T-helper 1 cell treated with Interleukin-12 subunit alpha and Interleukin-12 subunit beta and Interleukin-4 antibody, amounts not matched to agents 30 μg/mL and 1 μg/mL, for 36 hours (primary cell): ENCODE data around the gene EIF4H.
A peak's percentile ranks its signal among the peaks of the same experiment; 100 is the strongest.
"Not testable (repeated sequence)": the region's sequence is repeated elsewhere in the genome, so short reads cannot be mapped to it uniquely, and the experiment has no call there.

Experiments
- H3K27ac Mint-ChIP-seq: one replicate; pipeline ENCODE4 v1.8.0; 2021; ENCODE audit warnings: mild to moderate bottlenecking, mixed read lengths
- H3K27me3 Mint-ChIP-seq: one replicate; pipeline ENCODE4 v1.8.0; 2021; ENCODE audit warnings: low read depth, mixed read lengths
- H3K36me3 Mint-ChIP-seq: one replicate; pipeline ENCODE4 v1.8.0; 2021; ENCODE audit warnings: low read depth, mixed read lengths
- H3K4me1 Mint-ChIP-seq: one replicate; pipeline ENCODE4 v1.8.0; 2021; ENCODE audit warnings: low read depth, mixed read lengths
- H3K4me3 Mint-ChIP-seq: one replicate; pipeline ENCODE4 v1.8.0; 2021; ENCODE audit warnings: mild to moderate bottlenecking, moderate library complexity, mixed read lengths
- H3K9me3 Mint-ChIP-seq: one replicate; pipeline ENCODE4 v1.8.0; 2021; ENCODE audit warnings: mixed read lengths

The EIF4H gene

GRCh38 chr7:74221713-74222112, 47.6 kb downstream of the EIF4H start:
- no peaks in the 10 kb centered on the region for H3K9me3 Mint-ChIP-seq
- H3K27ac Mint-ChIP-seq, result no peak overlapping the region
- H3K4me1 Mint-ChIP-seq, result peaks cover 21% of the 10 kb centered on the region
- peaks cover 18% of the 10 kb centered on the region for H3K36me3 Mint-ChIP-seq
- H3K27me3 Mint-ChIP-seq, result no peaks in the 10 kb centered on the region
- H3K4me3 Mint-ChIP-seq, result no peak overlapping the region

GRCh38 chr7:74222851-74223710, 48.9 kb downstream of the EIF4H start:
- H3K4me1 Mint-ChIP-seq, result peaks cover 7% of the 10 kb centered on the region
- H3K9me3 Mint-ChIP-seq, result no peaks in the 10 kb centered on the region
- peaks cover 19% of the 10 kb centered on the region for H3K36me3 Mint-ChIP-seq
- H3K27me3 Mint-ChIP-seq, result no peaks in the 10 kb centered on the region
- no peak overlapping the region for H3K27ac Mint-ChIP-seq
- no peak overlapping the region for H3K4me3 Mint-ChIP-seq

GRCh38 chr7:74223711-74224510, 49.8 kb downstream of the EIF4H start:
- H3K4me3 Mint-ChIP-seq, result no peak overlapping the region
- no peaks in the 10 kb centered on the region for H3K27me3 Mint-ChIP-seq
- H3K9me3 Mint-ChIP-seq, result no peaks in the 10 kb centered on the region
- peaks cover 16% of the 10 kb centered on the region for H3K36me3 Mint-ChIP-seq
- peaks cover 4% of the 10 kb centered on the region for H3K4me1 Mint-ChIP-seq
- H3K27ac Mint-ChIP-seq, result no peak overlapping the region

- peaks cover 22% of the 10 kb centered on the region for H3K36me3 Mint-ChIP-seq
- H3K27me3 Mint-ChIP-seq, result no peaks in the 10 kb centered on the region
- H3K4me1 Mint-ChIP-seq, result peaks cover 8% of the 10 kb centered on the region
- no peak overlapping the region for H3K27ac Mint-ChIP-seq
- no peaks in the 10 kb centered on the region for H3K9me3 Mint-ChIP-seq
- no peak overlapping the region for H3K4me3 Mint-ChIP-seq
Observed at GRCh38 chr7:74224511-74224832, 50.3 kb downstream of the EIF4H start.

GRCh38 chr7:74224907-74225306, 50.8 kb downstream of the EIF4H start:
- H3K4me1 Mint-ChIP-seq, H3K27me3 Mint-ChIP-seq, H3K4me3 Mint-ChIP-seq, H3K9me3 Mint-ChIP-seq, H3K27ac Mint-ChIP-seq: not testable (repeated sequence)
- H3K36me3 Mint-ChIP-seq, result peaks cover 23% of the 10 kb centered on the region

- no peak overlapping the region for H3K4me3 Mint-ChIP-seq
- no peak overlapping the region for H3K27ac Mint-ChIP-seq
- peaks cover 23% of the 10 kb centered on the region for H3K36me3 Mint-ChIP-seq
- H3K4me1 Mint-ChIP-seq, result peaks cover 9% of the 10 kb centered on the region
- H3K27me3 Mint-ChIP-seq, result no peaks in the 10 kb centered on the region
- H3K9me3 Mint-ChIP-seq, result no peaks in the 10 kb centered on the region
Observed at GRCh38 chr7:74225400-74225799, 51.2 kb downstream of the EIF4H start.

GRCh38 chr7:74226633-74227032, 52.5 kb downstream of the EIF4H start:
- Mint-ChIP-seq H3K9me3 (no peaks in the 10 kb centered on the region), H3K27ac (peak overlapping the region; percentile 39), H3K4me3 (no peak overlapping the region), H3K36me3 (peaks cover 30% of the 10 kb centered on the region), H3K27me3 (no peaks in the 10 kb centered on the region), H3K4me1 (peaks cover 16% of the 10 kb centered on the region)

- Mint-ChIP-seq H3K4me1 (peaks cover 16% of the 10 kb centered on the region), H3K4me3 (no peak overlapping the region), H3K27me3 (no peaks in the 10 kb centered on the region), H3K36me3 (peaks cover 35% of the 10 kb centered on the region), H3K9me3 (no peaks in the 10 kb centered on the region), H3K27ac (no peak overlapping the region)
Observed at GRCh38 chr7:74228951-74229900, 55.1 kb downstream of the EIF4H start.

- Mint-ChIP-seq H3K9me3 (no peaks in the 10 kb centered on the region), H3K4me3 (no peak overlapping the region), H3K4me1 (peaks cover 21% of the 10 kb centered on the region), H3K27ac (peak overlapping the region; percentile 59), H3K27me3 (no peaks in the 10 kb centered on the region), H3K36me3 (peaks cover 41% of the 10 kb centered on the region)
Observed at GRCh38 chr7:74230446-74231231, 56.5 kb downstream of the EIF4H start.

- H3K27ac Mint-ChIP-seq, result peak overlapping the region; percentile 59
- no peaks in the 10 kb centered on the region for H3K9me3 Mint-ChIP-seq
- H3K4me3 Mint-ChIP-seq, result no peak overlapping the region
- no peaks in the 10 kb centered on the region for H3K27me3 Mint-ChIP-seq
- H3K4me1 Mint-ChIP-seq, result peaks cover 22% of the 10 kb centered on the region
- peaks cover 39% of the 10 kb centered on the region for H3K36me3 Mint-ChIP-seq
Observed at GRCh38 chr7:74231232-74231590, 57.1 kb downstream of the EIF4H start.

GRCh38 chr7:74233655-74234285, 59.6 kb downstream of the EIF4H start:
- peaks cover 31% of the 10 kb centered on the region for H3K4me1 Mint-ChIP-seq
- no peak overlapping the region for H3K27ac Mint-ChIP-seq
- H3K27me3 Mint-ChIP-seq, result no peaks in the 10 kb centered on the region
- H3K4me3 Mint-ChIP-seq, result no peak overlapping the region
- no peaks in the 10 kb centered on the region for H3K9me3 Mint-ChIP-seq
- H3K36me3 Mint-ChIP-seq, result peaks cover 42% of the 10 kb centered on the region

GRCh38 chr7:74235518-74236268, 61.5 kb downstream of the EIF4H start:
- H3K27me3 Mint-ChIP-seq, result no peaks in the 10 kb centered on the region
- no peak overlapping the region for H3K27ac Mint-ChIP-seq
- H3K9me3 Mint-ChIP-seq, result no peaks in the 10 kb centered on the region
- peaks cover 40% of the 10 kb centered on the region for H3K36me3 Mint-ChIP-seq
- no peak overlapping the region for H3K4me3 Mint-ChIP-seq
- H3K4me1 Mint-ChIP-seq, result peaks cover 30% of the 10 kb centered on the region

GRCh38 chr7:74236284-74236683, 62.1 kb downstream of the EIF4H start:
- Mint-ChIP-seq H3K9me3 (no peaks in the 10 kb centered on the region), H3K27me3 (no peaks in the 10 kb centered on the region), H3K4me1 (peaks cover 26% of the 10 kb centered on the region), H3K27ac (no peak overlapping the region), H3K4me3 (no peak overlapping the region), H3K36me3 (peaks cover 38% of the 10 kb centered on the region)
